Osteoblast (primary cell): Measurements from ENCODE around the gene EML4. TPM values are rescaled to one million over a fixed set of nuclear protein-coding genes. Genes with fewer than 3 reads are reported as not detected.

Source experiments
- DNase-seq: peaks from one replicate; pipeline ENCODE4 v3.0.0; 2011; ENCODE audit warnings: low spot score, mixed read lengths; ENCODE audit not compliant: insufficient read length; ENCODE audit errors: missing footprints
- H2AFZ ChIP-seq: 2 replicates; pipeline ENCODE4 v1.6.0; 2011; ENCODE audit warnings: mild to moderate bottlenecking, low read length
- H3K27ac ChIP-seq: 2 replicates; pipeline ENCODE4 v1.5.1; 2011; ENCODE audit warnings: mild to moderate bottlenecking, low read depth, low read length, moderate library complexity
- H3K27me3 ChIP-seq: 2 replicates; pipeline ENCODE4 v1.6.0; 2012; ENCODE audit warnings: mild to moderate bottlenecking, control low read depth, inconsistent platforms, low read length, moderate library complexity; ENCODE audit not compliant: insufficient read depth
- H3K36me3 ChIP-seq: 2 replicates; pipeline ENCODE4 v1.5.1; 2011; ENCODE audit warnings: mild to moderate bottlenecking, low read length, control low read depth, moderate library complexity; ENCODE audit not compliant: insufficient read depth
- H3K4me1 ChIP-seq: 2 replicates; pipeline ENCODE4 v1.5.1; 2011; ENCODE audit warnings: mild to moderate bottlenecking, low read length, control low read depth, moderate library complexity; ENCODE audit not compliant: insufficient read depth
- H3K4me2 ChIP-seq: 2 replicates; pipeline ENCODE4 v1.6.0; 2011; ENCODE audit warnings: mild to moderate bottlenecking, low read length; ENCODE audit not compliant: insufficient read depth
- H3K4me3 ChIP-seq: fragments of 200-600 bp; sonication (generic); 3 replicates; pipeline ENCODE4 v1.5.1; 2012; ENCODE audit warnings: mild to moderate bottlenecking, low read length, inconsistent platforms; ENCODE audit not compliant: insufficient read depth
- H3K79me2 ChIP-seq: 2 replicates; pipeline ENCODE4 v1.6.0; 2012; ENCODE audit warnings: mild to moderate bottlenecking, low read length, control low read depth, inconsistent platforms; ENCODE audit not compliant: insufficient read depth
- H3K9me3 ChIP-seq: 2 replicates; pipeline ENCODE4 v1.5.1; 2011; ENCODE audit warnings: low read depth, low read length, control low read depth
- H4K20me1 ChIP-seq: 2 replicates; pipeline ENCODE4 v1.6.0; 2012; ENCODE audit warnings: mild to moderate bottlenecking, low read length, control low read depth; ENCODE audit not compliant: insufficient read depth
- total RNA-seq: library from RNA; depleted of rRNA; stranded (reverse); fragments of >200 nt; gene quantifications from 2 replicates; pipeline ENCODE4 v1.2.3, GENCODE V29; 2012
- TF ChIP-seq, protein P1 (sequence below): IDR thresholded peaks from 2 replicates; pipeline ENCODE4 v1.5.1; 2011; ENCODE audit warnings: mild to moderate bottlenecking, low read depth, low read length, moderate library complexity; ENCODE audit errors: extremely low read depth

Gene EML4
- total RNA-seq, 1 donor, result 91.9 TPM

DNA sequence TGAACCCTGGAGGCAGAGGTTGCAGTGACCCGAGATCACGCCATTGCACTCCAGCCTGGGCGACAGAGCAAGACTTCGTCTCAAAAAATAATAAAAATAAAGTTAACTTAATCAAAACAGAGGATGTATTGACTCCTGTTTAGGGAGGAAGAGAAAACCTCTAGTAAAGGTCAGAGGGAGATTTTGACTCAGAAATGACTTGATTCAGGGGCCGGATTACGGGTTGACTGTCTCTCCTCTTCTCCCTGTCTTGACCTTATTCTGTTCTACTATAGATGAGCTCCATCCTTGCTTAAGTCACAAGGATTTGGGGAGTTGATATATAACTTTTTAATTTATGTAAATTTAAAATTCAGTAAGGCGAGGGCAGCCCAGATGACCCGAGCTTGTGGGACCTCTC, 120.9 kb downstream of the EML4 start:
- Histone ChIP-seq H2AFZ (no peak overlapping the region), H4K20me1 (no peaks in the 10 kb centered on the region), H3K4me3 (no peak overlapping the region), H3K27me3 (no peaks in the 10 kb centered on the region), H3K4me2 (no peak overlapping the region), H3K4me1 (no peaks in the 10 kb centered on the region), H3K36me3 (peaks cover 48% of the 10 kb centered on the region), H3K79me2 (no peaks in the 10 kb centered on the region), H3K27ac (no peak overlapping the region), H3K9me3 (no peaks in the 10 kb centered on the region)
- no peak for DNase-seq
- TF ChIP-seq, protein P1, sequence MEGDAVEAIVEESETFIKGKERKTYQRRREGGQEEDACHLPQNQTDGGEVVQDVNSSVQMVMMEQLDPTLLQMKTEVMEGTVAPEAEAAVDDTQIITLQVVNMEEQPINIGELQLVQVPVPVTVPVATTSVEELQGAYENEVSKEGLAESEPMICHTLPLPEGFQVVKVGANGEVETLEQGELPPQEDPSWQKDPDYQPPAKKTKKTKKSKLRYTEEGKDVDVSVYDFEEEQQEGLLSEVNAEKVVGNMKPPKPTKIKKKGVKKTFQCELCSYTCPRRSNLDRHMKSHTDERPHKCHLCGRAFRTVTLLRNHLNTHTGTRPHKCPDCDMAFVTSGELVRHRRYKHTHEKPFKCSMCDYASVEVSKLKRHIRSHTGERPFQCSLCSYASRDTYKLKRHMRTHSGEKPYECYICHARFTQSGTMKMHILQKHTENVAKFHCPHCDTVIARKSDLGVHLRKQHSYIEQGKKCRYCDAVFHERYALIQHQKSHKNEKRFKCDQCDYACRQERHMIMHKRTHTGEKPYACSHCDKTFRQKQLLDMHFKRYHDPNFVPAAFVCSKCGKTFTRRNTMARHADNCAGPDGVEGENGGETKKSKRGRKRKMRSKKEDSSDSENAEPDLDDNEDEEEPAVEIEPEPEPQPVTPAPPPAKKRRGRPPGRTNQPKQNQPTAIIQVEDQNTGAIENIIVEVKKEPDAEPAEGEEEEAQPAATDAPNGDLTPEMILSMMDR, result no peak

DNA sequence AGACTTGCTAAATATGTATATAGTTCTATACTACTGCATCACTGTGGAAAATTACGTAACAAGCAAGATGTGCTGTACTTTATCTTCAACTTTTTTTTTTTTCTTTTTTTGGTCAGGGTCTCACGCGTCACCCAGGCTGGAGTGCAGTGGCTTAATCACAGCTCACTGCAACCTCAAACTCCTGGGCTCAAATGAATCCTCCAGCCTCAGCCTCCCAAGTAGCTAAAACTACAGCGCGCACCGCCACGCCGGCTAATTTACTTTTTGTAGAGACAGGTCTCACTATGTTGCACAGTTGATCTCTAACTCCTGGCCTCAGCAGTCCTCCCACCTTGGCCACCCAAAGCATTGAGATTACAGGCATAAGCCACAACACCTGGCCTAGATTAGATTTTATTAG, 123.9 kb downstream of the EML4 start:
- no peak overlapping the region for H3K4me2 ChIP-seq
- H3K27me3 ChIP-seq, result no peaks in the 10 kb centered on the region
- H2AFZ ChIP-seq, result no peak overlapping the region
- TF ChIP-seq, protein P1, result no peak
- no peak overlapping the region for H3K27ac ChIP-seq
- no peaks in the 10 kb centered on the region for H3K9me3 ChIP-seq
- H3K4me3 ChIP-seq, result no peak overlapping the region
- no peaks in the 10 kb centered on the region for H3K79me2 ChIP-seq
- no peak for DNase-seq
- H4K20me1 ChIP-seq, result no peaks in the 10 kb centered on the region
- H3K36me3 ChIP-seq, result peaks cover 48% of the 10 kb centered on the region
- H3K4me1 ChIP-seq, result peaks cover 10% of the 10 kb centered on the region

- peaks cover 46% of the 10 kb centered on the region for H3K36me3 ChIP-seq
- H2AFZ ChIP-seq, result no peak overlapping the region
- TF ChIP-seq, protein P1, result no peak
- no peak for DNase-seq
- H3K4me1 ChIP-seq, result peaks cover 15% of the 10 kb centered on the region
- H3K27ac ChIP-seq, result no peak overlapping the region
- no peaks in the 10 kb centered on the region for H3K79me2 ChIP-seq
- no peak overlapping the region for H3K4me3 ChIP-seq
- no peaks in the 10 kb centered on the region for H3K27me3 ChIP-seq
- no peak overlapping the region for H3K4me2 ChIP-seq
- H3K9me3 ChIP-seq, result no peaks in the 10 kb centered on the region
- H4K20me1 ChIP-seq, result no peaks in the 10 kb centered on the region
Measured at GRCh38 chr2:42296226-42296625, 127.1 kb downstream of the EML4 start.

DNA sequence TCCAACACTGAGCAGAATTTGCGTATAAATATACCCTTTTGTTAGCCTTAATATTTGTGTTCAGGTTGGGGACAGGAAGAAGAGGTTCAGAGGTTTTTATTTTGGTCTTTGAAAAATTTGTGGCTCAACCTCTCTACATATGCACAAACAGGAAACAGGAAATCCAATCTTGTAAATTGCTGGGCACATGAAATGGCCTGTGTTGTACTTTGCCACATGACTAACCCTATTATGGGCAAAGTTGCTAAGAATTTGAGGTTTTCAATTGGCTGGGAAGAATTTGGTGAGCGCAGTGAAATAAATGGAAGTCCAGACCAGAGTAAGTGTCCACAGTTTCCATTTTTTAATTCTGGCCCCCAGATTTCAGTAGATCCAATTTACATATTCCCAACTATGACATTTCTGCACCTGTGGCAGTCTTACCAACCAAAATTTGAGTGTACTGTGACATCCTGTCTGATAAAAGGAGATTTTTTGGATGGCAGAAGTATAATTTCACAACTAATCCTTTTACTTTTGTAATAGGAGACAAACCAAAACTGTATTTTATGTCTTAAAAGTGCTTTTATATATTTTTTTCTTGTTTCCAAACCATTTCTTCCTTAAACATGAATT, 128.3 kb downstream of the EML4 start:
- Histone ChIP-seq H3K27me3 (no peaks in the 10 kb centered on the region), H3K36me3 (peaks cover 39% of the 10 kb centered on the region), H3K79me2 (no peaks in the 10 kb centered on the region), H2AFZ (no peak overlapping the region), H4K20me1 (no peaks in the 10 kb centered on the region), H3K4me2 (peak overlapping the region; percentile 19), H3K4me1 (peaks cover 15% of the 10 kb centered on the region), H3K4me3 (no peak overlapping the region), H3K27ac (no peak overlapping the region), H3K9me3 (no peaks in the 10 kb centered on the region)
- no peak for DNase-seq
- TF ChIP-seq, protein P1, result no peak
